ENCODE measurements around the gene PKD1.
"Not testable (repeated sequence)": the region's sequence is repeated elsewhere in the genome, so short reads cannot be mapped to it uniquely, and the experiment has no call there.

Gene PKD1

GRCh38 chr16:2122934-2123683 is 12.6 kb downstream of the PKD1 start:
- not testable (repeated sequence) for DNase-seq

GRCh38 chr16:2122429-2122828 is 13.3 kb downstream of the PKD1 start:
- DNase-seq, result no peak

DNA sequence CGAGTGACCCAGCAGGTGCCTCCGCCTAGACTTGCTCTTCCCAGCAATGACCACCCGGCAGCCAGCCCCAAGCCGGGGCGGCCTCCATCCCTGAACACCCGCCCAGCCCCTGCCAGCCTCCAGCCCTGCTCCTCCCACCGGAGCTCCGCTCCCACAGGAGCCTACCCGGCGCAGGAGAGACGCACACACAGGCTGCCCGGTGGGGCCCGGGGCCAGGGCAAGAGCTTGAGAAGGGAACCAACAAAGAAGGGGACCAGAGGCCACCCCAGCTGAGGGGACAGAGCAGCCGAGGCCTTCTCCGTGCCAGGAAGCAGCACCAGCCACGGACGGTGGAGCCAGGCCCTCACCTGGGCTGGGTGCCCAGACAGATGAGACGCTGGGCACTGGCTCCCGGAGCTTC is 13.8 kb downstream of the PKD1 start:
- DNase-seq, result no peak

GRCh38 chr16:2121325-2121724 is 14.4 kb downstream of the PKD1 start:
- DNase-seq, result not testable (repeated sequence)

DNA sequence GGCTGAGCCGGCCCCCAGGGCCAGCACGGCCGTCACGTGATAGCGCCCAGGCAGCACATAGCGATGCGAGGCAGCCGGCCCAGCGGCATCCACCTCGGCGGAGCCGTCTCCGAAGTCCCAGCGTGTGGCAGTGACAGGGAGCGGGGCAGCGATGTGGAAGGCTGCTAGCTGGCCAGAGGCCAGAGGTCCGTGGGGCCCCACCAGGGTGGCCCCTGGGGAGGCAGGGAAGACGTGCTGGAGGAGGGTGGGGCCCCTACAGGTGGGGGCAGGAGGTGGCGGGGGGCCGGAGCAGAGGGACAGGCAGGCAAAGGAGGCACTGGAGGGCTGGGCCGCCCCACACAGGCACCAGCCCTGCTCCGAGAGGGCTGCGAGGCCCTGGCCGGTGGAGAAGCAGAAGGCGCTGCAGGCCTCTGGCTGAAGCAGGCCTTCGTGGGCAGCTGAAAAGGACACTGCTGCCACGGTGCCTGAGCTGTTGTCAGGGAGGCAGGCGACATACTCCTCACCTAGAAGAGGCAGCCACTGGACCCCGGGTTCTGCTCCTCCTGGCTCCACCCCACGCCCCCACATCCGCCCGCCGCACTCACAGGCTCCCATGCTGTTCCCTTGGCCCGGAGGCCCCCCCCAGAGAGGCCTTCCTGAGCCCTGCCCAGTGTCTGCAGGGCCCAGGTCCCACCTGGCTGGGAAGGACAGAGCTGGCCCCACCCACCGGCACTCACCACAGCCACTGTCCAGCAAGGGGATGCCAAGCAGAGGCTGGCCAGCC is 17.6 kb downstream of the PKD1 start:
- not testable (repeated sequence) for DNase-seq

DNA sequence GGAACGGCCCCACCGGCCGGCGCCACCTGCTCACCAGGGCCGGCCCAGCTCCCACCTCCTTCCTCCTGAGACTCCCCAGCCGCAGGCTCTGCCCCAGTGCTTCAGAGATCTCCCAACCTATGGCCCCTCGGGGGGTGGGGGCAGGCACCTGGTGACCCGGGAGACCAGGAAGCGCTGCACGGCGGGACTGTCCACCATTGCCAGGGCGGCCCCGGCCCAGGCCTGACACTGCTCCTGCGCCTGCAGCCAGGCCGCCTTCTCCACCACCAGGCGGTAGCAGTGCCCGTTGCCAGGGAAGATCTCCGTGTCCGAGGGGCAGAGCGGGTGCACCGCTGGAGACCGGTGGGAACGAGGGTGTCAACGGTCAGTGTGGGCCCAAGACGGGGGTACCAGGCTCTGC is 18.4 kb downstream of the PKD1 start:
- DNase-seq, result not testable (repeated sequence)

- DNase-seq, result not testable (repeated sequence)
Observed at GRCh38 chr16:2116428-2116827, 19.3 kb downstream of the PKD1 start.

DNA sequence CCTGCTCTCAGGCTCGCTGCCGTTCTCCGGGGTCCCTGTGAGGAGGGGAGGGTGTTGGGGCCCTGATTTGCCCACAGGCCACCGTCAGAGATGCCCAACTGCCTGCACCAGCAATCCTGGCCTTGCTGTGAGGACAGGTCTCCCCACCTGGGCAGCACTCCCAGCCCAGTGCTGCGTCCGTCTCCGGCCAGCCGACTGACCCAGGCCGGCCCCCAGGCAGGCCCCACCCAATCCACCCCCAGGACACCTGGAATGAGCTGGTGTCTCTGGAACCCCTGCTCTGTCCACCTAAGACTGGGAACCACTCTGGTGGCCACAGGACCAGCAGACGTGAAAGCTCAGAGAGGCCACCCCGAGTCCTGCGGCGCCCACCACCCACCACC is 20.1 kb downstream of the PKD1 start:
- DNase-seq, result no peak

DNA sequence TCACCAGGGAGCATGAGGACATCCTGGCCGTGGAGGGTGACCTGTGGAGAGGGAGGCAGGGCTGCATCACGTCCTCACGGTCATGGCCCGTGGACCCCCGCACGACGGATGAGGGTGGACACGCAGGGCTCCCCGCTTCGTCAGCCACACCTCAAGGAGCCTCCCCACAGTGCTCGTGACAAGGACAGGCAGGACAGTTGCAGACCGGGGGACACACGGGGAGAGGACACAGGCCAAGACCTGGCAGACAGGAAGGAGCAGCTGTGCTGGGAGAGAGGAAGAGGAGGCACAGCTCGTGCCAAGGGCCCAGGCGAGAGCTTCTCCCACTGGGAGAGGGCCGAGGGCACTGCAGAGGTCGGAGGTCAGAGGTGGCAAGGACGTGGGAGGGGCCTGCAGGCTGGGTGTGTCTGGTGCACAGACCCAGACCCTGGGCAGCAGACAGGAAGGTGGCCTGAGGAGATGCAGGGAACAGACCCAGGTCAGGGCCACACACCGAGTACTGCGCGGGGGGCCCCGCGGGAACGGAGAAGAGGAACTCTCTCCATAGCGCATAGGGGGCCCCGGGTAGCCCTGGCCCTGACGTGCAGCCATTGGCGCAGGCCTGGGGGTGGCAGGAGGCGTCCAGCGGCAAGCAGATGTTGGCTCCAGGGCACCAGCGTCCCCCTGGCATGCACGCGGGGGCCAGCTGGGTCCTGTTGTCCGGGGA is 20.7 kb downstream of the PKD1 start:
- DNase-seq, result not testable (repeated sequence)

- not testable (repeated sequence) for DNase-seq
Observed at GRCh38 chr16:2114225-2114624, 21.5 kb downstream of the PKD1 start.

GRCh38 chr16:2112539-2113106 is 23.1 kb downstream of the PKD1 start:
- DNase-seq, result not testable (repeated sequence)

GRCh38 chr16:2111412-2112335 is 24.0 kb downstream of the PKD1 start:
- not testable (repeated sequence) for DNase-seq

- DNase-seq, result not testable (repeated sequence)
Observed at GRCh38 chr16:2111009-2111353, 24.7 kb downstream of the PKD1 start.

GRCh38 chr16:2110332-2111008 is 25.2 kb downstream of the PKD1 start:
- not testable (repeated sequence) for DNase-seq

GRCh38 chr16:2109872-2110271 is 25.8 kb downstream of the PKD1 start:
- not testable (repeated sequence) for DNase-seq

GRCh38 chr16:2109271-2109580 is 26.5 kb downstream of the PKD1 start:
- not testable (repeated sequence) for DNase-seq

DNA sequence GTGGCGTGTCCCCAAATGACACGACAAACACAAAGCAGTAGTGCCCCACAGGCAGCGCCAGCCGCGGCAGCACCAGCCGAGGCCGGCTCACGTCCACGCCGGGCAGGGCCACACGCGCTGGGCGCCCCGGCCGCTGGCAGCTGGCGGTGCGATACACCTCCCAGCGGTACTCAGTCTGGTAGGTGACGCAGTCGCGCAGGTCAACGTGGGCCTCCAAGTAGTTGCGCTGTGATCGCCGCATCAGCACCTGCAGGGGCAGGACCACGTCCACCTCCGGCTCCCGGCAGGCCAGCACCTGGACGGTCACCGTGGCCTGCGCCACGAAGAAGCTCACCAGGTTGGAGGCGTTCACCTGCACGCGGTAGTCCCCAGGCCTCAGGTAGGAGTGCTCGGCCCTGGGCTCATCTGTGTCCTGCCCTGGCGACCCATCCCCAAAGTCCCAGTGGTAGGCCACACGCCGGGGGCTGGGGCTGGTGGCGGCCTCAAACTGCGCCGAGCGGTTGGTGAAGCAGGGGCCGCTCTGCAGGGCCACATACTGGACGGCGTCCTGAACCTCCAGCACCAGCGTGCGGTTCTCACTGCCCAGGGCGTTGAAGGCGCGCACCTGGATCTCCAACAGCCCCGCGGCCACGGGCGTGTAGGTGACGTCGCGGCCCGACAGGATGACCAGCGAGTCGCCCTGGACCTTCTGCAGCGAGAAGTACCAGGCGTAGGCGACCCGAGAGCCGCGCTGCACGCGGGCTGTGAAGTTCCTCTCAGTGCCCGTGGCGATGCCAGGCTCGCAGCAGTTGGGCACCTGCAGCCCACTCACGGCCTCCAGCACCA is 27.0 kb downstream of the PKD1 start:
- not testable (repeated sequence) for DNase-seq

DNA sequence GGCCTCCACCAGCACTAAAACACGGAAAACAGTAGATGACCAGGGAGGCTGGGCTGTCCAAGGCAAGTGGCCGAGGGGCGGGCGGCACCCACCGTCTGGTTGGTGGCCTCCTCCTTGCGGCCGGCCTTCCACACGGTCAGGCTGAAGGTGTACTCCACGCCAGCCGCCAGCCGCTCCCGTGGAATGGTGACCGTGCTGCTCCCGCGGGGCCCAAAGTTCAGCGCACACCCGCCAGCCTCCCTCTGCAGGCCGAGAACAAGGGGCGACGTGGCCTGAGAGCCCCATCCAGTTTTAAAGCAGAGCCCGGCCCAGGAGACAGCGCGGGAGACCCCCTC is 27.9 kb downstream of the PKD1 start:
- not testable (repeated sequence) for DNase-seq

DNA sequence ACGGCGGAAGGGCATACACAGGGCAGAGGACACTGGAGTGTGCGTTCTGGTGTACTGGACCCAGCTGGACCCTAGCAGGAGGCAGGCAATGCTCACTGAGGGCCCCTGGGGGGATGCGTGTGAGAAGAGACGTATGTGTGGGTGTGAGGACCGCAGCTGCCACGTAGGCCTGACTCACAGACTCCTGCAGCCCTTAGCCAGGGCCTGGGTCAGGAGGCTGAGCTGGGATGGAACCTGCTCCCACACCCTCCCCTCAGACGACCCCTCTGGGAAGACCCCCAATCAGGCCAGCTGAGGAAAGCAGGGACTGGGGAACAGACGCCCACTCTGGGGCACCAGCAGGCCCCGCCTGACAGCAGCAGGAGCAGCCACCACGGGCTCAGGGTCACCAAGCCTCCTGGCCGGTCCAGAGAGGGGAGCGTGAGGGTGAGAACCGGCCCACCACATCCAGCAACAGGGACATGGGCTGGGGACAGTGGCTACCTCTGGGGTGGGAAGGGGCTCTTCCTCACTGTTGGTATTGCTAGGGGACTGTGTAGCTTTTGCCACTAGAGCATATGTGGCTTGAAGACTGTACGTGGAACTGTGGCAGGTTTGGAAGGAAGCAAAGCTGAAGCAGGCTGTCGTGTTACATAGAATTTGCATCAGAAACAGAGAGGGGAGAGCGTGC is 28.4 kb downstream of the PKD1 start:
- DNase-seq, result peak; percentile 8

- not testable (repeated sequence) for DNase-seq
Observed at GRCh38 chr16:2106211-2106610, 29.5 kb downstream of the PKD1 start.
